ENCODE data around the gene ZNF398.
"Not testable (repeated sequence)": the region's sequence is repeated elsewhere in the genome, so short reads cannot be mapped to it uniquely, and the experiment has no call there.

The ZNF398 gene

GRCh38 chr7:149147072-149147751 is at the start of gene ZNF398:
Gene ZNF398, plus strand, starts transcription at chr7:149147453. Its CDS starts 290 bp downstream, at chr7:149147743.
- DNase-seq (ENCODE audit: low spot score) = peak; percentile 98

GRCh38 chr7:149099058-149099457 is 48.2 kb upstream of the ZNF398 start:
- DNase-seq (ENCODE audit: low spot score) = no peak

GRCh38 chr7:149100821-149101220 is 46.4 kb upstream of the ZNF398 start:
- DNase-seq (ENCODE audit: low spot score) = no peak

- DNase-seq (ENCODE audit: low spot score) = no peak
Observed at GRCh38 chr7:149102666-149103065, 44.6 kb upstream of the ZNF398 start.

GRCh38 chr7:149103424-149103823 is 43.8 kb upstream of the ZNF398 start:
- no peak for DNase-seq (ENCODE audit: low spot score)

DNA sequence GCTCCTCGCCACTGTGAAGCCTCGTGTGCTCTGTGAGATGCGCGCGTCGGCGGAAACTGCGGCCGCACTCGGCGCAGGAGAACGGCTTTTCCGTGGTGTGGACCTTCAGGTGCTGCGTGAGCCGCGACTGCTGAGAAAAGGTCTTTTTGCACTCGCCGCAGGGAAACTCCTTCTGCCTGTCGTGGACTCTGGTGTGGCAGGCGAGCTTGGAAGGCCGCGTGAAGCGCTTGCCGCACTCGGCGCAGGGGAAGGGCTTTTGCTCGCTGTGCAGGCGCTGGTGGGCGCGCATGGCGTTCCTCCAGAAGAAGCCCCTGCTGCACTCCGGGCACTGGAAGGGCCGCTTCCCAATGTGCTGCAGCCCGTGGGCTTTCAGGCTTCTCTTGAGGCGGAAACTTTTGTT is 43.0 kb upstream of the ZNF398 start:
- no peak for DNase-seq (ENCODE audit: low spot score)

GRCh38 chr7:149104749-149105148 is 42.5 kb upstream of the ZNF398 start:
- peak; percentile 37 for DNase-seq (ENCODE audit: low spot score)

- DNase-seq (ENCODE audit: low spot score) = no peak
Observed at GRCh38 chr7:149109969-149110368, 37.3 kb upstream of the ZNF398 start.

DNA sequence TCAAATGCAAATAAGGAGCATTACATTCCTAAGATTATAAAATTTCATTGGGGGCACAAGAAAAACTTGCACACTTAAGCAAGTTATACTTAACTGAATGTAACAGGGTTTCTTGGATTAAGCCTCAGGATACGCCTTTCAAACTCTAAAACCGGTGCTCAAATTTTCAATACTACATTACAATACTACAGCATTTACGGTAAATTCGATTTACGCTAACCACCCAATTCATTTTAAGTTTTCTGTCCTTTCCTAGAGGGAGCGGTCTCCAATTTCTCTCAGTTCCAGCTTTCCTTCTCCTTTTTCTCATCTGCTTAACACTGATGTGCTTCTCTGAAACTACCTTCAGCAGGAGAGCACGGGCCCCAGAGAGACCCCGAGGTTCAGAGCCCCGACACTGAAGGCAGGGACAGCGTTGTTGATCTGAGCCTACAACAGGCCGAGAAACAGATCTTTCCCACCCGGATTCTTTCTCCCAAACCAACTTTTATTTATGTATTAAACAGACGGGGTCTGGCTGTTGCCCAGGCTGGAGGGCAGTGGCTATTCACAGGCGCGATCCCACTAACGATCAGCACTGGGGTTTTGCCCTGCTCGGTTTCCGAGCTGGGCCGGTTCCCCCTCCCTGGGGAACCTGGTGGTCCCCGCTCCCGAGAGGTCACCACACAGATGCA is 21.9 kb upstream of the ZNF398 start:
- peak; percentile 42 for DNase-seq (ENCODE audit: low spot score)

- peak; percentile 96 for DNase-seq (ENCODE audit: low spot score)
Observed at GRCh38 chr7:149125863-149126661, 21.2 kb upstream of the ZNF398 start, which contains the start of gene ZNF425. Gene ZNF425, minus strand, starts transcription at chr7:149126324. Its CDS starts 111 bp downstream, at chr7:149126213.

DNA sequence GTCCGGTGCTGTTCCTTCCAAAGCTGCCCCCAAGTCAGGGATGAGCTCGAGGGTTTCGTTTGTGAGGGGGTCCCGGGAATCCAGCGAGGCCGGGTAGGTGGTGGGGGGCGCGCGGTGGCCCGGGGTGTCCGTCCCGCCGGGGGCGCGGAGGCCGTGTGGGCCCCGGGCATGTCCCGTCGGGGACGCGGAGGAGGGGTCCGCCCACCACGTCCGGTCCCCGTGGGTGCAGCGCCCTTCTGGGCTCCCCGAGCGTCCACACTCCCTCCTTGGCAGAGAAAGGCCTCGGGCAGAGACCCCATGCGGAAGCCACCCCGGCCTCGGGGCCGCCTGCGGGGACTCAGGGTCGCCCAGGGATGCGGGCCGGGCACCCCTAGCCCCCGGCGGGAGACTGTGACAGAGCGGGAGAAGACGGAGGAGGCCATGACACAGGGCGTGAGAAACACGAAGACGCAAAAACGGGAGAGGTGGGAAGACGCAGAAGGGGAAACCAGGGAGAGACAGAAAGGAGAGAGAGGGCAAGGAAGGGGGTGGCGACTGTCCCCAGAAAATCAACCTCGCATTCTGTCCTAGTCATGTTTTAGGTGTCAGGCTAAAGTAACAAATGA is 20.5 kb upstream of the ZNF398 start:
- DNase-seq (ENCODE audit: low spot score) = peak; percentile 83

DNA sequence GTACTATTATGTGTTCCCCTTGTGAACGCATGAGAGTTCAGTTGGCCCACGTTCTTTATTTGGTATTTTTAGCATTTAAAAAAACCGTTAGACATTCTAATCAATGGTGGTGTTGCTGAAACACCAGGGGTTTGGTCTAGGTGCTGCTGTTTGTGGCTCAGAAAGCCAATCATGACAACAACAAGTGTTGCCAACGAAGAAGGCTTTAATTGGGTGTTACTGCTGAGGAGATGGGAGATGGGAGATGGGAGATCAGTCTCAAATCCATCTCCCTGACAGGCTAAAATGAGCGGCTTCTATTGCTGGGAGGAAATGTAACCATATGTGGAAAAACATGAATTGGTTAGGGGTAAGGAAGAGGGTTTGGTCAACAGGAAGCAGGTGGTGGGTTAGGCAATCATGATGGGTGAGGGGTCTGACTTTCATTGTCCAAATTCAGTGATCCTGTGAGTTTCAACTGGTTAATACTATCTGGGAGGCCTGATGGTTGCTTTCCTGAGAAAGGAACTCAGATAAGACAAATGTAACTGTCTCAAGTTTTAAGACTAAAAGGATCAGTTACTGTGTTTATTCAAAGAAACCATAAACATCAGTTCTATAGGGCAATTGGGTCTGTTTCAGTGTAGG is 16.6 kb upstream of the ZNF398 start:
- DNase-seq (ENCODE audit: low spot score) = no peak

DNA sequence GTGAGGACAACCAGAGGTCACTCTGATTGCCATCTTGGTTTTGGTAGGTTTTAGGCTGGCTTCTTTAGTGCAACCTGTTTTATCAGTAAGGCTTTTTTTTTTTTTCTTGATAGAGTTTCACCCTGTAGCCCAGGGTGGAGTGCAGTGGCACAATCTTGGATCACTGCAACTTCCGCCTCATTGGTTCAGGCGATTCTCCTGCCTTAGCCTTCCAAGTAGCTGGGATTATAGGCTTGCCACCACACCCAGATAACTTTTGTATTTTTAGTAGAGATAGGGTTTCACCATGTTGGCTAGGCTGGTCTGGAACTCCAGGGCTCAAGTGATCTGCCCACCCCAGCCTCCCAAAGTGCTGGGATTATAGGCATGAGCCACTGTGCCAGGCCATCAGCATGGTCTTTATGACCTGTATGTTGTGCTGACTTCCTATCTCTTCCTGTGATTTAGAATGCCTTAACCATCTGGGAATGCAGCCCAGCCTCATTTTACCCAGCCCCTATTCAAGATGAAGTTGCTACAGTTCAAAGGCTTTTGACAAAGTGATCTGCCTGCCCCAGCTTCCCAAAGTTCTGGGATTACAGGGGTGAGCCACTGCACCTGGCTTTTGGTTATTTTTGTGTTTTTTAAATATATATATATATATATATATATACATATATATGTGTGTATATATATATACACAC is 14.1 kb upstream of the ZNF398 start:
- DNase-seq (ENCODE audit: low spot score) = no peak

DNA sequence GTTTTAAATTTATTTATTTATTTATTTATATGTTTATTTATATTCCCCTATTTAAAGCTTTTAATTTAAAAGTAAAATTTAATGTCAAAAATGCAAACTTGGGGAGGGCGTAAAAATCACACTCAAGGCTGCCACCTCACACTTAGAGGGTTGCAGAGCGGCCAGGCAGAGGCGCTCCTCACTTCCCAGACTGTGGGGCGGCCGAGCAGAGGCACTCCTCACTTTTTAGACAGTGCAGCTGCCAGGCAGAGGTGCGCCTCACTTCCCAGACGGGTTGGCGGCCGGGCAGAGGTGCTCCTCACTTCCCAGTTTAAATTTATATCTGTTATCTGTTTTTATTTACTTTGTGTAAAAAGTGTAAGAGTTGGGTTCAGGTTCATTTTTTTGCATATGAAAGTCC is 11.1 kb upstream of the ZNF398 start:
- DNase-seq (ENCODE audit: low spot score) = no peak

DNA sequence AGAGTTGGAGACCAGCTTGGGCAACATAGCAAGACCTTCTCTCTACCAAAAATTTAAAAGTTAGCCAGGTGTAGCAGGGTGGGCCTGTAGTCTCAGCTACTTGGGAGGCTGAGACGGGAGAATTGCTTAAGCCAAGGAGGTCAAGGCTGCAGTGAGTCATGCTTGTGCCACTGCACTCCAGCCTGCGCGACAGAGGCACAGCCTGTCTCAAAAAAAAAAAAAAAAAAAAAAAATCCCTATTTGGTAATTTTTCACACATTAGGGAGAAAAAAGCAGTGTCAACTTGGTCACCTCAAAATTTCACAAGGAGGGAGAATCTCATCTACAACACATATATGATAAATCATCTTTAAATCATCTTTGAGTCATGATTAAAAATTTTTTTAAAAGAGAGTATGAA is 6.4 kb upstream of the ZNF398 start:
- DNase-seq (ENCODE audit: low spot score) = no peak

DNA sequence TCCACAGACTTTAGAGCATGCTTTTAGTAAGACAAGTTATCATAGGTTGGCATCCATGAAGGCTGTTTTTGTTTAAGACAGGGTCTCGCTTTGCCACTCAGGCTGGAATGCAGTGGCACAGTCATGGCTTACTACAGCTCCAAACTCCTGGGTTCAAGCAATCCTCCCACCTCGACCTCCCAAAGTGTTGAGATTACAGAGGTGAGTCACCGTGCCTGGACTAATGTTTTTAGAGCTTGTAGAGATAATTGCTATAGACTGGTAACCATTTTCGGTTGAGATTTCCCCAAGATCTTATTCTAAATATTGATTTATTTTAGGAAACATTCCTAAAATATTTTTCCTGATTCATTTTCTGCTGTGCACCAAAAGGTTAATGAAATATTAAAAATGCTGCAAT is 5.4 kb upstream of the ZNF398 start:
- DNase-seq (ENCODE audit: low spot score) = no peak

DNA sequence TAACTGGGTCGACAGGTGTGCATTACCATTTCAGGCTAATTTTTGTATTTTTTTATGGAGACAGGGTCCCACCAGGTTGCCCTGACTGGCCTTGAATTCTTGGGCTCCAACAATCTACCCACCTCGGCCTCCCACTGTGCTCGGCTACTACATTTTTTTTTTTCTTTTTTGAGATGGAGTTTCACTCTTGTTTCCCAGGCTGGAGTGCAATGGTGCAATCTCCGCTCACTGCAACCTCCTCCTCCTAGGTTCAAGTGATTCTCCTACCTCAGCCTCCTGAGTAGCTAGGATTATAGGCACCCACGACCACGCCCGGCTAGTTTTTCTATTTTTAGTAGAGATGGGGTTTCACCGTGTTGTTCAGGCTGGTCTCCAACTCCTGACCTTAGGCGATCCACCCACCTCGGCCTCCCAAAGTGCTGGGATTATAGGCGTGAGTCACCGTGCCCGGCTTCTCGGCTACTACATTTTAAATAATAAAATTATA is 2.8 kb upstream of the ZNF398 start:
- DNase-seq (ENCODE audit: low spot score) = not testable (repeated sequence)

- no peak for DNase-seq (ENCODE audit: low spot score)
Observed at GRCh38 chr7:149145031-149145845, 2.0 kb upstream of the ZNF398 start.

GRCh38 chr7:149147752-149148653 is 750 bp downstream of the ZNF398 start:
- DNase-seq (ENCODE audit: low spot score) = peak; percentile 83

All from D341Med (cell line).